Osteoblast (primary cell): Measurements from ENCODE around the gene PDE4DIP. TPM values are rescaled to one million over a fixed set of nuclear protein-coding genes. Genes with fewer than 3 reads are reported as not detected.
"Not testable (repeated sequence)": the region's sequence is repeated elsewhere in the genome, so short reads cannot be mapped to it uniquely, and the experiment has no call there.

Experiments used
- DNase-seq: peaks from one replicate; pipeline ENCODE4 v3.0.0; 2011; ENCODE audit warnings: low spot score, mixed read lengths; ENCODE audit not compliant: insufficient read length; ENCODE audit errors: missing footprints
- H2AFZ ChIP-seq: 2 replicates; pipeline ENCODE4 v1.6.0; 2011; ENCODE audit warnings: mild to moderate bottlenecking, low read length
- H3K27ac ChIP-seq: 2 replicates; pipeline ENCODE4 v1.5.1; 2011; ENCODE audit warnings: mild to moderate bottlenecking, low read depth, low read length, moderate library complexity
- H3K27me3 ChIP-seq: 2 replicates; pipeline ENCODE4 v1.6.0; 2012; ENCODE audit warnings: mild to moderate bottlenecking, control low read depth, inconsistent platforms, low read length, moderate library complexity; ENCODE audit not compliant: insufficient read depth
- H3K36me3 ChIP-seq: 2 replicates; pipeline ENCODE4 v1.5.1; 2011; ENCODE audit warnings: mild to moderate bottlenecking, low read length, control low read depth, moderate library complexity; ENCODE audit not compliant: insufficient read depth
- H3K4me1 ChIP-seq: 2 replicates; pipeline ENCODE4 v1.5.1; 2011; ENCODE audit warnings: mild to moderate bottlenecking, low read length, control low read depth, moderate library complexity; ENCODE audit not compliant: insufficient read depth
- H3K4me2 ChIP-seq: 2 replicates; pipeline ENCODE4 v1.6.0; 2011; ENCODE audit warnings: mild to moderate bottlenecking, low read length; ENCODE audit not compliant: insufficient read depth
- H3K4me3 ChIP-seq: fragments of 200-600 bp; sonication (generic); 3 replicates; pipeline ENCODE4 v1.5.1; 2012; ENCODE audit warnings: mild to moderate bottlenecking, low read length, inconsistent platforms; ENCODE audit not compliant: insufficient read depth
- H3K79me2 ChIP-seq: 2 replicates; pipeline ENCODE4 v1.6.0; 2012; ENCODE audit warnings: mild to moderate bottlenecking, low read length, control low read depth, inconsistent platforms; ENCODE audit not compliant: insufficient read depth
- H3K9me3 ChIP-seq: 2 replicates; pipeline ENCODE4 v1.5.1; 2011; ENCODE audit warnings: low read depth, low read length, control low read depth
- H4K20me1 ChIP-seq: 2 replicates; pipeline ENCODE4 v1.6.0; 2012; ENCODE audit warnings: mild to moderate bottlenecking, low read length, control low read depth; ENCODE audit not compliant: insufficient read depth
- total RNA-seq: library from RNA; depleted of rRNA; stranded (reverse); fragments of >200 nt; gene quantifications from 2 replicates; pipeline ENCODE4 v1.2.3, GENCODE V29; 2012

The PDE4DIP gene
- 203 and 283 TPM in 2 replicates for total RNA-seq

- not testable (repeated sequence) for H3K4me3 ChIP-seq, DNase-seq, H4K20me1 ChIP-seq, H3K4me1 ChIP-seq, H3K9me3 ChIP-seq, H3K27me3 ChIP-seq, H3K36me3 ChIP-seq, H3K4me2 ChIP-seq, H2AFZ ChIP-seq, H3K79me2 ChIP-seq, H3K27ac ChIP-seq
Observed at GRCh38 chr1:148844220-148844619, at the start of gene PDE4DIP. Gene PDE4DIP, plus strand, starts transcription at chr1:148844428. Its CDS starts 347 bp downstream, at chr1:148844775.

GRCh38 chr1:148808268-148808928 lies 35.8 kb upstream of the PDE4DIP start:
- H3K27me3 ChIP-seq, H3K4me2 ChIP-seq, H3K4me3 ChIP-seq, DNase-seq, H3K4me1 ChIP-seq, H4K20me1 ChIP-seq, H2AFZ ChIP-seq, H3K27ac ChIP-seq, H3K36me3 ChIP-seq, H3K79me2 ChIP-seq, H3K9me3 ChIP-seq: not testable (repeated sequence)

GRCh38 chr1:148808929-148809283 lies 35.3 kb upstream of the PDE4DIP start:
- H4K20me1 ChIP-seq, H3K4me1 ChIP-seq: not testable (repeated sequence)

GRCh38 chr1:148822180-148822579 lies 22.0 kb upstream of the PDE4DIP start:
- H3K27me3 ChIP-seq, H2AFZ ChIP-seq, H3K36me3 ChIP-seq, H3K27ac ChIP-seq, H3K9me3 ChIP-seq, H3K4me1 ChIP-seq, H3K4me2 ChIP-seq, H3K79me2 ChIP-seq, DNase-seq, H3K4me3 ChIP-seq, H4K20me1 ChIP-seq: not testable (repeated sequence)

More at GRCh38 chr1:148808929-148809283, 35.3 kb upstream of the PDE4DIP start:
- not testable (repeated sequence) for DNase-seq, H3K4me2 ChIP-seq, H3K27me3 ChIP-seq, H3K36me3 ChIP-seq, H3K27ac ChIP-seq, H3K9me3 ChIP-seq, H2AFZ ChIP-seq, H3K79me2 ChIP-seq, H3K4me3 ChIP-seq

- H3K9me3 ChIP-seq, H4K20me1 ChIP-seq, H2AFZ ChIP-seq, H3K36me3 ChIP-seq, H3K79me2 ChIP-seq, H3K4me1 ChIP-seq, H3K27me3 ChIP-seq, H3K4me2 ChIP-seq, H3K4me3 ChIP-seq, DNase-seq, H3K27ac ChIP-seq: not testable (repeated sequence)
Observed at GRCh38 chr1:148823822-148824221, 20.4 kb upstream of the PDE4DIP start.

- H3K4me3 ChIP-seq, H3K4me2 ChIP-seq, H3K36me3 ChIP-seq, H3K79me2 ChIP-seq, H4K20me1 ChIP-seq, H3K27ac ChIP-seq, H3K4me1 ChIP-seq, H3K9me3 ChIP-seq, H2AFZ ChIP-seq, H3K27me3 ChIP-seq, DNase-seq: not testable (repeated sequence)
Observed at GRCh38 chr1:148825029-148825428, 19.2 kb upstream of the PDE4DIP start.

- not testable (repeated sequence) for H4K20me1 ChIP-seq, H3K4me2 ChIP-seq, H3K4me1 ChIP-seq, H3K27ac ChIP-seq, H3K79me2 ChIP-seq, DNase-seq, H3K9me3 ChIP-seq, H3K27me3 ChIP-seq, H3K36me3 ChIP-seq, H3K4me3 ChIP-seq, H2AFZ ChIP-seq
Observed at GRCh38 chr1:148828531-148828930, 15.7 kb upstream of the PDE4DIP start.

GRCh38 chr1:148828962-148829361 lies 15.3 kb upstream of the PDE4DIP start:
- not testable (repeated sequence) for H3K27me3 ChIP-seq, DNase-seq, H4K20me1 ChIP-seq, H3K79me2 ChIP-seq, H2AFZ ChIP-seq, H3K4me2 ChIP-seq, H3K27ac ChIP-seq, H3K9me3 ChIP-seq, H3K4me3 ChIP-seq, H3K36me3 ChIP-seq, H3K4me1 ChIP-seq

GRCh38 chr1:148829365-148829764 lies 14.9 kb upstream of the PDE4DIP start:
- H3K4me2 ChIP-seq, H4K20me1 ChIP-seq, H2AFZ ChIP-seq, H3K4me3 ChIP-seq, H3K4me1 ChIP-seq, H3K79me2 ChIP-seq, H3K27ac ChIP-seq, H3K36me3 ChIP-seq, H3K27me3 ChIP-seq, H3K9me3 ChIP-seq, DNase-seq: not testable (repeated sequence)
